HG03095 (cell line): ENCODE results near the gene PCDHB9.
"Not testable (repeated sequence)": the region's sequence is repeated elsewhere in the genome, so short reads cannot be mapped to it uniquely, and the experiment has no call there.

ENCODE experiments used
- ATAC-seq: cut with Tn5 transposase; IDR thresholded peaks from one replicate; pipeline ENCODE4 v1.9.1; 2021; ENCODE audit warnings: moderate library complexity; ENCODE audit not compliant: unreplicated experiment

The PCDHB9 gene

DNA sequence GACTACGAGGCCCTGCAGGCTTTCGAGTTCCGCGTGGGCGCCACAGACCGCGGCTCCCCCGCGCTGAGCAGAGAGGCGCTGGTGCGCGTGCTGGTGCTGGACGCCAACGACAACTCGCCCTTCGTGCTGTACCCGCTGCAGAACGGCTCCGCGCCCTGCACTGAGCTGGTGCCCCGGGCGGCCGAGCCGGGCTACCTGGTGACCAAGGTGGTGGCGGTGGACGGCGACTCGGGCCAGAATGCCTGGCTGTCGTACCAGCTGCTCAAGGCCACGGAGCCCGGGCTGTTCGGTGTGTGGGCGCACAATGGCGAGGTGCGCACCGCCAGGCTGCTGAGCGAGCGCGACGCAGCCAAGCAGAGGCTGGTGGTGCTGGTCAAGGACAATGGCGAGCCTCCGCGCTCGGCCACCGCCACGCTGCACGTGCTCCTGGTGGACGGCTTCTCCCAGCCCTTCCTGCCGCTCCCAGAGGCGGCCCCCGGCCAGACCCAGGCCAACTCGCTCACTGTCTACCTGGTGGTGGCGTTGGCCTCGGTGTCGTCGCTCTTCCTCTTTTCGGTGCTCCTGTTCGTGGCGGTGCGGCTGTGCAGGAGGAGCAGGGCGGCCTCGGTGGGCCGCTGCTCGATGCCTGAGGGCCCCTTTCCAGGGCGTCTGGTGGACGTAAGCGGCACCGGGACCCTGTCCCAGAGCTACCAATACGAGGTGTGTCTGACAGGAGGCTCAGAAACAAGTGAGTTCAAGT is 2.7 kb upstream of the PCDHB9 start:
- ATAC-seq: not testable (repeated sequence)

DNA sequence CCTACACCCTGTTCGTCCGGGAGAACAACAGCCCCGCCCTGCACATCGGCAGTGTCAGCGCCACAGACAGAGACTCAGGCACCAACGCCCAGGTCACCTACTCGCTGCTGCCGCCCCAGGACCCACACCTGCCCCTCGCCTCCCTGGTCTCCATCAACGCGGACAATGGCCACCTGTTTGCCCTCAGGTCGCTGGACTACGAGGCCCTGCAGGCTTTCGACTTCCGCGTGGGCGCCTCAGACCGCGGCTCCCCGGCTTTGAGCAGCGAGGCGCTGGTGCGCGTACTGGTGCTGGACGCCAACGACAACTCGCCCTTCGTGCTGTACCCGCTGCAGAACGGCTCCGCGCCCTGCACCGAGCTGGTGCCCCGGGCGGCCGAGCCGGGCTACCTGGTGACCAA is 1.7 kb downstream of the PCDHB9 start:
- not testable (repeated sequence) for ATAC-seq

DNA sequence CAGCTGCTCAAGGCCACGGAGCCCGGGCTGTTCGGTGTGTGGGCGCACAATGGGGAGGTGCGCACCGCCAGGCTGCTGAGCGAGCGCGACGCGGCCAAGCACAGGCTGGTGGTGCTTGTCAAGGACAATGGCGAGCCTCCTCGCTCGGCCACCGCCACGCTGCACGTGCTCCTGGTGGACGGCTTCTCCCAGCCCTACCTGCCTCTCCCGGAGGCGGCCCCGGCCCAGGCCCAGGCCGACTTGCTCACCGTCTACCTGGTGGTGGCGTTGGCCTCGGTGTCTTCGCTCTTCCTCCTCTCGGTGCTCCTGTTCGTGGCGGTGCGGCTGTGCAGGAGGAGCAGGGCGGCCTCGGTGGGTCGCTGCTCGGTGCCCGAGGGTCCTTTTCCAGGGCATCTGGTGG is 2.2 kb downstream of the PCDHB9 start:
- not testable (repeated sequence) for ATAC-seq

DNA sequence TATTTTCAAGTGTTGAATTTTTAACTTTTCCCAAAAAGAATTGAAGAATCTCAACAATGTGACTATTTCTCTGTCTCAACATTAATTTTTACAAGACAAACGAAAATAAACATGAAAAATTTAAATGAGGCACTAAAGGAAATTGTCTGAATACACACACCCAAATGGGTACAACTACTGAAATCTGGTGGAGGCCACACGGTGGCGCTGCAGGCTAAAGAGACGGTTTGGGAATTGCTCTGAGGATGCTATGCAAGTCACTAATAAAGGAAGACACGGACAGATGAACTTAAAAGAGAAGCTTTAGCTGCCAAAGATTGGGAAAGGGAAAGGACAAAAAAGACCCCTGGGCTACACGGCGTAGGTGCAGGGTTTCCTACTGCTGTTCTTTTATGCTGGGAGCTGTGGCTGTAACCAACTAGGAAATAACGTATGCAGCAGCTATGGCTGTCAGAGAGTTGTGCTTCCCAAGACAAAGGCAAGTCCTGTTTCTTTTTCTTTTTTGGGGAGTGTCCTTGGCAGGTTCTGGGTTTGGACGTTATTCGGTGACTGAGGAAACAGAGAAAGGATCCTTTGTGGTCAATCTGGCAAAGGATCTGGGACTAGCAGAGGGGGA is 5.3 kb downstream of the PCDHB9 start, which contains the start of gene PCDHB10:
TSS of gene PCDHB10 (plus strand) at position 244 of the 616 bp plus-strand sequence. CDS start at position 444, 200 bp downstream.
- no peak for ATAC-seq

DNA sequence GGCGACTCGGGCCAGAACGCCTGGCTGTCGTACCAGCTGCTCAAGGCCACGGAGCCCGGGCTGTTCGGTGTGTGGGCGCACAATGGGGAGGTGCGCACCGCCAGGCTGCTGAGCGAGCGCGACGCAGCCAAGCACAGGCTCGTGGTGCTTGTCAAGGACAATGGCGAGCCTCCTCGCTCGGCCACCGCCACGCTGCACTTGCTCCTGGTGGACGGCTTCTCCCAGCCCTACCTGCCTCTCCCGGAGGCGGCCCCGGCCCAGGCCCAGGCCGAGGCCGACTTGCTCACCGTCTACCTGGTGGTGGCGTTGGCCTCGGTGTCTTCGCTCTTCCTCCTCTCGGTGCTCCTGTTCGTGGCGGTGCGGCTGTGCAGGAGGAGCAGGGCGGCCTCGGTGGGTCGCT is 7.4 kb downstream of the PCDHB9 start:
- not testable (repeated sequence) for ATAC-seq

DNA sequence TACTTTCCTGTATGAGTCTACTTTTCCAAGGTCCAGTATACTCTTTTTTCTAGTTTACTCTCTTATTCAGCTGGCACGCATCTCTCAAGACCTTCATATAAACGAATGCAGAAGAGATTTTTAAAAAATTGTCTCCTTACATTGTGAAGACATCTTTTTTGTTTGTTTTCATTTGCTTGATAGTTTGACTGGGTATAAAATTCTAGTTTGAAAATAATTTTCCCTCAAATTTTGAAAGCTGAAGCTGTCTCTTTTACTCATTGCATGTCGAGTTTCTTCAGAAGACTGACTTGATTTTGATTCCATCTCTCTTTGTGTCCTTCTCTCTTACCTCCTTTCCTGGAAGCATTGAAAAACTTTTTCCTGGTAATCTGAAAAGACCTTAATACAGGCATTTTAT is 9.4 kb downstream of the PCDHB9 start:
- ATAC-seq: no peak

DNA sequence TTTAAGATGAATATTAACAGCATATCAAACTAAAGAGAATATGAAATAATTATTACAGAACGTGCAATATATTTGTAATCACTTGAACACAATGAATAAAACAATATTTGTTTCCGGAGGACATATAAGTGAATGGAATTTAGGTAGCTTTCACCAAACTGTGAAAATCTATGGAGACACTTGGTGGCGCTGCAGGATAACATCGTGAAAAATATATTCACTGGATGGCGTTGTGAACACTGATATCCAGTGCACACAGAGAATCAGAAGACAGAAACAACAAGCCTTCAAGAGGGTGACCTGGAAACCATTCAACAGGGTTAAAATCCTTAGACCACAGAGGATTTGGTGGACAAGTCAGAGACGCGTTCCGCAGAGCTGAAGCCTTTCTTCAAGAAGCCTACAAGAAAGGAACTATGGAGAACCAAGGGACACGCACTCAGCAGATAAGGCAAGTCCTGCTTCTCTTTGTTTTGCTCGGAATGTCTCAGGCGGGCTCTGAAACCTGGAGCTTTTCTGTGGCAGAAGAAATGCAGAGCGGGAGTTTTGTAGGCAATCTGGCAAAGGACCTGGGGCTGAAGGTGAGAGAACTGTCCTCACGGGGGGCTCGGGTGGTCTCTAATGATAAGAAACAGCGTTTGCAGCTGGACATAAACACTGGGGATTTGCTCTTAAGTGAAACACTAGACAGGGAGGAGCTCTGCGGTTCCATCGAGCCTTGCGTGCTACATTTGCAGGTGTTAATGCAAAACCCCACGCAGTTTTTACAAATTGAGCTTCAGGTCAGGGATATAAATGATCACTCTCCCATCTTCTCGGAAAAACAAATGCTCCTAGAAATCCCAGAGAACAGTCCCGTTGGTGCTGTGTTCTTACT is 12.6 kb downstream of the PCDHB9 start, which contains the start of gene PCDHB11:
TSS of gene PCDHB11 (plus strand) at position 269 of the 877 bp plus-strand sequence. CDS start at position 417, 148 bp downstream.
- no peak for ATAC-seq

DNA sequence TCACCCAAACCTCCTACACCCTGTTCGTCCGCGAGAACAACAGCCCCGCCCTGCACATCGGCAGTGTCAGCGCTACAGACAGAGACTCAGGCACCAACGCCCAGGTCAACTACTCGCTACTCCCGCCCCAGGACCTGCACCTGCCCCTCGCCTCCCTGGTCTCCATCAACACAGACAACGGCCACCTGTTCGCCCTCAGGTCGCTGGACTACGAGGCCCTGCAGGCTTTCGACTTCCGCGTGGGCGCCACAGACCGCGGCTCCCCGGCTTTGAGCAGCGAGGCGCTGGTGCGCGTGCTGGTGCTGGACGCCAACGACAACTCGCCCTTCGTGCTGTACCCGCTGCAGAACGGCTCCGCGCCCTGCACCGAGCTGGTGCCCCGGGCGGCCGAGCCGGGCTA is 14.2 kb downstream of the PCDHB9 start:
- ATAC-seq: not testable (repeated sequence)

DNA sequence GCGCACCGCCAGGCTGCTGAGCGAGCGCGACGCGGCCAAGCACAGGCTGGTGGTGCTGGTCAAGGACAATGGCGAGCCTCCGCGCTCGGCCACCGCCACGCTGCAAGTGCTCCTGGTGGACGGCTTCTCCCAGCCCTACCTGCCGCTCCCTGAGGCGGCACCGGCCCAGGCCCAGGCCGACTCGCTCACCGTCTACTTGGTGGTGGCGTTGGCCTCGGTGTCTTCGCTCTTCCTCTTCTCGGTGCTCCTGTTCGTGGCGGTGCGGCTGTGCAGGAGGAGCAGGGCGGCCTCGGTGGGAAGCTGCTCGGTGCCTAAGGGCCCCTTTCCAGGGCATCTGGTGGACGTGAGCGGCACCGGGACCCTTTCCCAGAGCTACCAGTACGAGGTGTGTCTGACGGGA is 14.7 kb downstream of the PCDHB9 start:
- not testable (repeated sequence) for ATAC-seq

DNA sequence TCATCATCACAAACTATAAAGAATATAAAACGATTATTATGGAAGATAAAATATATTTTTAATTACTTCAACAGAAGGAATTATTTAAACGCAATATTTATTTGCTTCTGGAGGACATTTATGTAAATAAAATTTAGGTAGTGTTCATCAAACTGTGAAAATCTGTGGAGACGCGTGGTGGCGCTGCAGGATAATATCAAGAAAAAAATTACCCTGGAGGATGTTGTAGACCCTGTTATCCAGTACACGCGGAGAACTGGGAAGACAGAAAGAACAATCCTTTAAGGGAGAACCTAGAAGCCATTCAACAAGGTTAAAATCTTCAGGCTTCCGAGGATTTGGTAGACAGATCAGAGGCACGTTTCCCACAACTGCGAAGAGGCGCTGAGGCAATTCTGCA is 21.5 kb downstream of the PCDHB9 start, which contains the start of gene PCDHB12:
TSS of gene PCDHB12 (plus strand) at position 242 of the 400 bp plus-strand sequence. CDS start 189 bp downstream, outside the sequence.
- no peak for ATAC-seq

DNA sequence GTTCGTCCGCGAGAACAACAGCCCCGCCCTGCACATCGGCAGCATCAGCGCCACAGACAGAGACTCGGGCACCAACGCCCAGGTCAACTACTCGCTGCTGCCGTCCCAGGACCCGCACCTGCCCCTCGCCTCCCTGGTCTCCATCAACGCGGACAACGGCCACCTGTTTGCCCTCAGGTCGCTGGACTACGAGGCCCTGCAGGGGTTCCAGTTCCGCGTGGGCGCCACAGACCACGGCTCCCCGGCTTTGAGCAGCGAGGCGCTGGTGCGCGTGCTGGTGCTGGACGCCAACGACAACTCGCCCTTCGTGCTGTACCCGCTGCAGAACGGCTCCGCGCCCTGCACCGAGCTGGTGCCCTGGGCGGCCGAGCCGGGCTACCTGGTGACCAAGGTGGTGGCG is 23.3 kb downstream of the PCDHB9 start:
- ATAC-seq: not testable (repeated sequence)

DNA sequence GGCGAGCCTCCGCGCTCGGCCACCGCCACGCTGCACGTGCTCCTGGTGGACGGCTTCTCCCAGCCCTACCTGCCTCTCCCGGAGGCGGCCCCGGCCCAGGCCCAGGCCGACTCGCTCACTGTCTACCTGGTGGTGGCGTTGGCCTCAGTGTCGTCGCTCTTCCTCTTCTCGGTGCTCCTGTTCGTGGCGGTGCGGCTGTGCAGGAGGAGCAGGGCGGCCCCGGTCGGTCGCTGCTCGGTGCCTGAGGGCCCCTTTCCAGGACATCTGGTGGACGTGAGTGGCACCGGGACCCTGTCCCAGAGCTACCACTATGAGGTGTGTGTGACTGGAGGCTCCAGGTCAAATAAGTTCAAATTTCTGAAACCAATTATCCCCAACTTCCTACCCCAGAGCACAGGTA is 23.9 kb downstream of the PCDHB9 start:
- not testable (repeated sequence) for ATAC-seq

DNA sequence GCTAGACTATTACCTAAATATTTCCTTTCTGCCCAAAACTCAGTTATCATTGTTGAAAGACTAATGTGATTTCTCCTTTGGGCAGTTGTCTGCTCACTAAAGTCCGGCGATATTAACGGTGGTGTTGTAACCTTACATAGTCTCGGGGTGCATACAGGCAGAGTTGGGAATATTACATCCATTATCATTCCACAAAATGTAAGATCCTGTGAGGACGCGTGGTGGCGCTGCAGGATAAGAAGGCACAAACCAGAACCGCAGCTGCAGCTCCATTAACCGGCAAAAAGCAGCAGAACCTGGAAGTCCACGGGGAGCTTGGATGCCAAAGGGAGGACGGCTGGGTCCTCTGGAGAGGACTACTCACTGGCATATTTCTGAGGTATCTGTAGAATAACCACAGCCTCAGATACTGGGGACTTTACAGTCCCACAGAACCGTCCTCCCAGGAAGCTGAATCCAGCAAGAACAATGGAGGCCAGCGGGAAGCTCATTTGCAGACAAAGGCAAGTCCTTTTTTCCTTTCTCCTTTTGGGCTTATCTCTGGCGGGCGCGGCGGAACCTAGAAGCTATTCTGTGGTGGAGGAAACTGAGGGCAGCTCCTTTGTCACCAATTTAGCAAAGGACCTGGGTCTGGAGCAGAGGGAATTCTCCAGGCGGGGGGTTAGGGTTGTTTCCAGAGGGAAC is 26.8 kb downstream of the PCDHB9 start, which contains the start of gene PCDHB13:
TSS of gene PCDHB13 (plus strand) at position 264 of the 684 bp plus-strand sequence. CDS start at position 469, 205 bp downstream.
- ATAC-seq: not testable (repeated sequence)

DNA sequence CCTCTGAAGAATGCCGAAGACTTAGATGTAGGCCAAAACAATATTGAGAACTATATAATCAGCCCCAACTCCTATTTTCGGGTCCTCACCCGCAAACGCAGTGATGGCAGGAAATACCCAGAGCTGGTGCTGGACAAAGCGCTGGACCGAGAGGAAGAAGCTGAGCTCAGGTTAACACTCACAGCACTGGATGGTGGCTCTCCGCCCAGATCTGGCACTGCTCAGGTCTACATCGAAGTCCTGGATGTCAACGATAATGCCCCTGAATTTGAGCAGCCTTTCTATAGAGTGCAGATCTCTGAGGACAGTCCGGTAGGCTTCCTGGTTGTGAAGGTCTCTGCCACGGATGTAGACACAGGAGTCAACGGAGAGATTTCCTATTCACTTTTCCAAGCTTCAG is 27.6 kb downstream of the PCDHB9 start:
- ATAC-seq: not testable (repeated sequence)

DNA sequence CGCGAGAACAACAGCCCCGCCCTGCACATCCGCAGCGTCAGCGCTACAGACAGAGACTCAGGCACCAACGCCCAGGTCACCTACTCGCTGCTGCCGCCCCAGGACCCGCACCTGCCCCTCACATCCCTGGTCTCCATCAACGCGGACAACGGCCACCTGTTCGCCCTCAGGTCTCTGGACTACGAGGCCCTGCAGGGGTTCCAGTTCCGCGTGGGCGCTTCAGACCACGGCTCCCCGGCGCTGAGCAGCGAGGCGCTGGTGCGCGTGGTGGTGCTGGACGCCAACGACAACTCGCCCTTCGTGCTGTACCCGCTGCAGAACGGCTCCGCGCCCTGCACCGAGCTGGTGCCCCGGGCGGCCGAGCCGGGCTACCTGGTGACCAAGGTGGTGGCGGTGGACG is 28.5 kb downstream of the PCDHB9 start:
- ATAC-seq: not testable (repeated sequence)

DNA sequence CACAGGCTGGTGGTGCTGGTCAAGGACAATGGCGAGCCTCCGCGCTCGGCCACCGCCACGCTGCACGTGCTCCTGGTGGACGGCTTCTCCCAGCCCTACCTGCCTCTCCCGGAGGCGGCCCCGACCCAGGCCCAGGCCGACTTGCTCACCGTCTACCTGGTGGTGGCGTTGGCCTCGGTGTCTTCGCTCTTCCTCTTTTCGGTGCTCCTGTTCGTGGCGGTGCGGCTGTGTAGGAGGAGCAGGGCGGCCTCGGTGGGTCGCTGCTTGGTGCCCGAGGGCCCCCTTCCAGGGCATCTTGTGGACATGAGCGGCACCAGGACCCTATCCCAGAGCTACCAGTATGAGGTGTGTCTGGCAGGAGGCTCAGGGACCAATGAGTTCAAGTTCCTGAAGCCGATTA is 29.1 kb downstream of the PCDHB9 start:
- not testable (repeated sequence) for ATAC-seq

DNA sequence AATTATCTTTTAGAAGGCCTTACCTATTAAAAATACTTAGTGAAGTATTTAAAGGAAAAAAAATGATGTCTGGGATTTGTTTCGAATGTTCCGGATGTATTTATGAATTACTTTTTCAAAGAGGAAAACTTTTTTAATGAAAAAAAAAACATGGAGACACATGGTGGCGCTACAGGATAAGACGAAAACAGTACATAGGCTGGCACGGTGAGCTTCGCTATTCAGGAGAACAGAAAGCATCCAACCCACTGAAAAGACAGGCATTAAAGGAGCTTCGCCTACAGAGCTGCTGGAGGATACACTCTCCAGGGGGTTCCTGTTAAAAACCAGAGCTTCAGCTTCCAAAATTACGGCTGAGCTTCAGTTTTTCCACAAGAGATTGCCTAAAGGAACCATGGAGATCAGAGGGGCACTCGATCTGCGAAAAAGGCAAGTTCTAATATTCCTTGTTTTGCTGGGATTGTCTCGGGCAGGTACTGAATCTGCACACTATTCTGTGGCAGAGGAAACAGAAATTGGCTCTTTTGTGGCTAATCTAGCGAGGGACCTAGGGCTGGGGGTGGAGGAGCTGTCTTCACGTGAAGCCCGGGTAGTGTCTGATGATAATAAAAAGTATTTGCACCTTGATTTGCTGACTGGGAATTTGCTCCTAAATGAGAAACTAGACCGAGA is 36.3 kb downstream of the PCDHB9 start, which contains the start of gene PCDHB14:
TSS of gene PCDHB14 (plus strand) at position 232 of the 672 bp plus-strand sequence. CDS start at position 395, 163 bp downstream.
- ATAC-seq: no peak

DNA sequence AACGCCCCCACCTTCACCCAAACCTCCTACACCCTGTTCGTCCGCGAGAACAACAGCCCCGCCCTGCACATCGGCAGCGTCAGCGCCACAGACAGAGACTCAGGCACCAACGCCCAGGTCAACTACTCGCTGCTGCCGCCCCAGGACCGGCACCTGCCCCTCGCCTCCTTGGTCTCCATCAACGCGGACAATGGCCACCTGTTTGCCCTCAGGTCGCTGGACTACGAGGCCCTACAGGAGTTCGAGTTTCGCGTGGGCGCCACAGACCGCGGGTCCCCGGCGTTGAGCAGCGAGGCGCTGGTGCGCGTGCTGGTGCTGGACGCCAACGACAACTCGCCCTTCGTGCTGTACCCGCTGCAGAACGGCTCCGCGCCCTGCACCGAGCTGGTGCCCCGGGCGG is 37.9 kb downstream of the PCDHB9 start:
- not testable (repeated sequence) for ATAC-seq

DNA sequence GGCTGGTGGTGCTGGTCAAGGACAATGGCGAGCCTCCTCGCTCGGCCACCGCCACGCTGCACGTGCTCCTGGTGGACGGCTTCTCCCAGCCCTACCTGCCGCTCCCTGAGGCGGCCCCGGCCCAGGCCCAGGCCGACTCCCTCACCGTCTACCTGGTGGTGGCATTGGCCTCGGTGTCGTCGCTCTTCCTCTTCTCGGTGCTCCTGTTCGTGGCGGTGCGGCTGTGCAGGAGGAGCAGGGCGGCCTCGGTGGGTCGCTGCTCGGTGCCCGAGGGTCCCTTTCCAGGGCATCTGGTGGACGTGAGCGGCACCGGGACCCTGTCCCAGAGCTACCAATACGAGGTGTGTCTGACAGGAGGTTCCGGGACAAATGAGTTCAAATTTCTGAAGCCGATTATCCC is 38.5 kb downstream of the PCDHB9 start:
- ATAC-seq: not testable (repeated sequence)
